ENCODE results near the gene ZNF276. TPM values are rescaled to one million over a fixed set of nuclear protein-coding genes. Genes with fewer than 3 reads are reported as not detected.

Gene ZNF276
- total and polyA plus RNA-seq, 2 of the 8 experiments (the other 6 are each of a cell fraction or from before 2014, with no cell fraction given): 6.4 to 9.3 TPM

DNA sequence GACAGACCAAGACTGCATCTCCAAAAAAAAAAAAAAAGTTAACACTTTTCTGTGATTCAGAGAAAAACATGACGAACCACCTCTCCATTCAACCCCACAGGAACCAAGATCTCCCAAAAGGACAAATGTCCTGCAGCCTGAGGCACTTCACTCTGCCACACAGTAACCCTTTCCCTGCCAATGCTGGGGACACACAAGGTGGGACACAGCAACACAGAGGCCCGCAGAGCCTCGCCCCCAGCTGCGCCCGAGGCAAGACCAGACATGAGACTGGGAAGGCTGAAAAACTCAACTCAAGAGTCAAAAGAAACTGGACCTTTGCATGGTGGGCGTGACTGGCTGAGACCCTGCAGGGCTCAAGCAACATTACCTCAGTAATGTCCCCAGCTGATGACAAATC, 61.2 kb downstream of the ZNF276 start:
- Histone ChIP-seq H3K4me1 (replicated peaks in 1 of 4; ENCODE audit: control insufficient read depth in 3 of 4, insufficient read depth in 4 of 4, low read length in 3 of 4) (peaks cover 0 to 6% (median 2%) of the 10 kb centered on the region in 4 experiments; a peak in 4 of 7 replicates), H3K27me3 (replicated peaks in 1 of 4; ENCODE audit: control insufficient read depth in 3 of 4, extremely low read depth in 1 of 4, insufficient read depth in 3 of 4, low read length in 3 of 4) (no peaks in the 10 kb centered on the region), H2BK20ac (ENCODE audit: low read length) (no peak overlapping the region), H3K18ac (ENCODE audit: extremely low read depth, low read length) (no peak overlapping the region), H3K4me3 (ENCODE audit: extremely low read depth in 1 of 4, insufficient read depth in 2 of 4, low read depth in 3 of 4, low read length in 4 of 4) (no peak overlapping the region), H2BK5ac (ENCODE audit: low read depth, low read length) (no peak overlapping the region), H3K56ac (replicated peaks; ENCODE audit: insufficient read length, low read depth, low read length) (no peak overlapping the region), H3K79me2 (ENCODE audit: control insufficient read depth in 1 of 2, insufficient read depth in 2 of 2, low read length in 2 of 2) (no peaks in the 10 kb centered on the region), H2AK5ac (ENCODE audit: low read depth, low read length) (no peak overlapping the region), H3K4ac (replicated peaks; ENCODE audit: insufficient read length, low read depth, low read length) (no peak overlapping the region), H3K9ac (replicated peaks in 1 of 4; ENCODE audit: extremely low read depth in 1 of 4, low read depth in 3 of 4, low read length in 3 of 4) (no peak overlapping the region), H4K5ac (ENCODE audit: insufficient read length, low read depth, low read length) (no peak overlapping the region), H3K23me2 (ENCODE audit: low read depth, low read length) (no peaks in the 10 kb centered on the region), H4K8ac (ENCODE audit: extremely low read depth, insufficient read depth, low read length) (no peak overlapping the region), H3K14ac (ENCODE audit: insufficient read length) (no peak overlapping the region), H4K20me1 (replicated peaks in 1 of 2; ENCODE audit: control insufficient read depth in 1 of 2, insufficient read depth in 2 of 2, low read length in 2 of 2) (peaks cover 4 to 5% of the 10 kb centered on the region in 2 experiments), H2AFZ (ENCODE audit: low read length) (no peak overlapping the region), H2BK12ac (ENCODE audit: low read depth, low read length) (no peak overlapping the region), H3K9me3 (ENCODE audit: insufficient read depth in 2 of 2, low read depth in 1 of 2, low read length in 1 of 2) (no peaks in the 10 kb centered on the region), H2BK15ac (ENCODE audit: low read length) (no peak overlapping the region), H4K91ac (replicated peaks; ENCODE audit: insufficient read length, low read length) (no peak overlapping the region), H3K36me3 (ENCODE audit: control insufficient read depth in 2 of 4, insufficient read depth in 4 of 4, low read length in 3 of 4) (peaks cover 22 to 71% (median 50%) of the 10 kb centered on the region in 4 experiments), H2BK120ac (replicated peaks; ENCODE audit: low read depth, low read length) (no peak overlapping the region), H3K4me2 (ENCODE audit: insufficient read depth in 1 of 2, low read depth in 2 of 2, low read length in 2 of 2) (no peak overlapping the region), H3K23ac (ENCODE audit: insufficient read length) (no peak overlapping the region), H3K79me1 (ENCODE audit: low read depth, low read length) (no peaks in the 10 kb centered on the region), H3K27ac (ENCODE audit: low read depth, low read length) (no peak overlapping the region)
- WGBS, 2 experiments (ENCODE audit: extremely low coverage in 1 of 2, insufficient coverage in 1 of 2, insufficient read length in 1 of 2, insufficient replicate concordance in 2 of 2, low coverage in 1 of 2, low lambda C conversion rate in 2 of 2, missing lambda C conversion rate in 1 of 2): 94% methylated on average over 6 of the region's 6 CpGs; no CpG with 5 or more reads in 1 of the 2 experiments
- POLR2A ChIA-PET (ENCODE audit: partially characterized antibody): no interaction called here
- FAIRE-seq (no peak), DNase-seq (ENCODE audit: low read depth in 1 of 2, low spot score in 2 of 2) (no peak)
- CTCF ChIA-PET (ENCODE audit: partially characterized antibody): interaction anchor here (0.7 to 0.9 kb wide), 3 partner anchors 10 to 21 kb away, joined by 3 read pairs; no protein-coding TSS in a partner anchor
- TF ChIP-seq CREB1 (IDR thresholded peaks at IDR 0.05) (no peak), EP300 (IDR thresholded peaks at IDR 0.05; ENCODE audit: borderline replicate concordance in 1 of 2, low read depth in 2 of 2, low read length in 2 of 2) (no peak), EZH2 (IDR thresholded peaks at IDR 0.05; ENCODE audit: low read depth, low read length, severe bottlenecking) (no peak), CEBPB (IDR thresholded peaks at IDR 0.05; ENCODE audit: low read depth, low read length) (no peak), YY1 (IDR thresholded peaks at IDR 0.05; ENCODE audit: low read depth, low read length) (no peak), CTBP2 (IDR thresholded peaks at IDR 0.05; ENCODE audit: borderline replicate concordance, insufficient read depth, insufficient read length, low read length) (no peak), PHF8 (conservative IDR thresholded peaks at IDR 0.05; ENCODE audit: low read depth, low read length) (no peak), RNF2 (IDR thresholded peaks at IDR 0.05; ENCODE audit: borderline replicate concordance, low read depth, low read length, missing control alignments, poor library complexity, severe bottlenecking) (no peak), SP4 (IDR thresholded peaks at IDR 0.05; ENCODE audit: low read length) (no peak), EGR1 (IDR thresholded peaks at IDR 0.05; ENCODE audit: borderline replicate concordance, low read depth, low read length) (no peak), ASH2L (IDR thresholded peaks at IDR 0.05; ENCODE audit: low read length) (no peak), GABPA (IDR thresholded peaks at IDR 0.05; ENCODE audit: borderline replicate concordance, insufficient read depth, low read length) (no peak)
- TF ChIP-seq, protein P1, sequence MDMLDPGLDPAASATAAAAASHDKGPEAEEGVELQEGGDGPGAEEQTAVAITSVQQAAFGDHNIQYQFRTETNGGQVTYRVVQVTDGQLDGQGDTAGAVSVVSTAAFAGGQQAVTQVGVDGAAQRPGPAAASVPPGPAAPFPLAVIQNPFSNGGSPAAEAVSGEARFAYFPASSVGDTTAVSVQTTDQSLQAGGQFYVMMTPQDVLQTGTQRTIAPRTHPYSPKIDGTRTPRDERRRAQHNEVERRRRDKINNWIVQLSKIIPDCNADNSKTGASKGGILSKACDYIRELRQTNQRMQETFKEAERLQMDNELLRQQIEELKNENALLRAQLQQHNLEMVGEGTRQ (IDR thresholded peaks at IDR 0.05; ENCODE audit: low read length): no peak

All from H1 (cell line).